ENCODE data around the gene ATL1. TPM values are rescaled to one million over a fixed set of nuclear protein-coding genes. Genes with fewer than 3 reads are reported as not detected.

The ATL1 gene
- total and polyA plus RNA-seq, 4 donors: 3.9 to 11.0 (median 8.6) TPM

- no peak overlapping the region for H3K27ac ChIP-seq (ENCODE audit: low read depth in 1 of 2, low read length in 2 of 2)
- no peaks in the 10 kb centered on the region for H3K9me3 ChIP-seq (ENCODE audit: control insufficient read depth, low read length)
- intact Hi-C loops (cut with DNase I): no loop called here
- no peak overlapping the region for H3K4me3 ChIP-seq (ENCODE audit: low read length in 2 of 2)
- DNase-seq (no peak), ATAC-seq (ENCODE audit: low FRiP score) (no peak)
- H3K36me3 ChIP-seq (ENCODE audit: control insufficient read depth in 1 of 2, insufficient read depth in 2 of 2, low read length in 1 of 2): no peaks in the 10 kb centered on the region
- WGBS, 2 donors: 86 to 90% methylated on average over 2 of the region's 2 CpGs
- peaks cover 0 to 3% of the 10 kb centered on the region in 2 donors for H3K4me1 ChIP-seq (ENCODE audit: control insufficient read depth in 1 of 2, insufficient read depth in 2 of 2, low read length in 2 of 2)
- no peaks in the 10 kb centered on the region for H3K27me3 ChIP-seq (ENCODE audit: control insufficient read depth in 1 of 2, insufficient read depth in 2 of 2, low read length in 1 of 2)
Measured at GRCh38 chr14:50675597-50675996, 115.7 kb downstream of the ATL1 start.

- H3K9me3 ChIP-seq (ENCODE audit: control insufficient read depth, low read length): no peaks in the 10 kb centered on the region
- intact Hi-C loops (cut with DNase I): no loop called here
- H3K27me3 ChIP-seq (ENCODE audit: control insufficient read depth in 1 of 2, insufficient read depth in 2 of 2, low read length in 1 of 2): no peaks in the 10 kb centered on the region
- no peak overlapping the region for H3K4me3 ChIP-seq (ENCODE audit: low read length in 2 of 2)
- ATAC-seq (ENCODE audit: low FRiP score) (no peak), DNase-seq (no peak)
- WGBS, 2 donors: 91 to 93% methylated on average over 7 of the region's 7 CpGs
- H3K36me3 ChIP-seq (ENCODE audit: control insufficient read depth in 1 of 2, insufficient read depth in 2 of 2, low read length in 1 of 2): no peaks in the 10 kb centered on the region
- peaks cover 0 to 3% of the 10 kb centered on the region in 2 donors for H3K4me1 ChIP-seq (ENCODE audit: control insufficient read depth in 1 of 2, insufficient read depth in 2 of 2, low read length in 2 of 2)
- no peak overlapping the region for H3K27ac ChIP-seq (ENCODE audit: low read depth in 1 of 2, low read length in 2 of 2)
Measured at GRCh38 chr14:50676814-50677516, 117.0 kb downstream of the ATL1 start.

- intact Hi-C loops (cut with DNase I): no loop called here
- no peaks in the 10 kb centered on the region for H3K36me3 ChIP-seq (ENCODE audit: control insufficient read depth in 1 of 2, insufficient read depth in 2 of 2, low read length in 1 of 2)
- no peak overlapping the region for H3K4me3 ChIP-seq (ENCODE audit: low read length in 2 of 2)
- 23% methylated on average over 5 of the region's 5 CpGs for WGBS, 2 donors
- H3K27me3 ChIP-seq (ENCODE audit: control insufficient read depth in 1 of 2, insufficient read depth in 2 of 2, low read length in 1 of 2): no peaks in the 10 kb centered on the region
- H3K27ac ChIP-seq (ENCODE audit: low read depth in 1 of 2, low read length in 2 of 2): peak overlapping the region; percentile 43 to 57
- H3K4me1 ChIP-seq (ENCODE audit: control insufficient read depth in 1 of 2, insufficient read depth in 2 of 2, low read length in 2 of 2): peaks cover 0 to 3% of the 10 kb centered on the region in 2 donors
- no peaks in the 10 kb centered on the region for H3K9me3 ChIP-seq (ENCODE audit: control insufficient read depth, low read length)
- DNase-seq: no peak
- no peak for ATAC-seq (ENCODE audit: low FRiP score)
Measured at GRCh38 chr14:50677527-50678063, 117.7 kb downstream of the ATL1 start.

GRCh38 chr14:50678163-50678562, 118.2 kb downstream of the ATL1 start:
- ATAC-seq (ENCODE audit: low FRiP score) (no peak), DNase-seq (no peak)
- Histone ChIP-seq H3K4me1 (ENCODE audit: control insufficient read depth in 1 of 2, insufficient read depth in 2 of 2, low read length in 2 of 2) (peaks cover 0 to 3% of the 10 kb centered on the region in 2 donors), H3K9me3 (ENCODE audit: control insufficient read depth, low read length) (no peaks in the 10 kb centered on the region), H3K4me3 (ENCODE audit: low read length in 2 of 2) (no peak overlapping the region), H3K27me3 (ENCODE audit: control insufficient read depth in 1 of 2, insufficient read depth in 2 of 2, low read length in 1 of 2) (no peaks in the 10 kb centered on the region), H3K27ac (ENCODE audit: low read depth in 1 of 2, low read length in 2 of 2) (peak overlapping the region in 1 of 2 donors; percentile 57), H3K36me3 (ENCODE audit: control insufficient read depth in 1 of 2, insufficient read depth in 2 of 2, low read length in 1 of 2) (no peaks in the 10 kb centered on the region)
- intact Hi-C loops (cut with DNase I): no loop called here
- 85 to 90% methylated on average over 5 of the region's 5 CpGs for WGBS, 2 donors

DNA sequence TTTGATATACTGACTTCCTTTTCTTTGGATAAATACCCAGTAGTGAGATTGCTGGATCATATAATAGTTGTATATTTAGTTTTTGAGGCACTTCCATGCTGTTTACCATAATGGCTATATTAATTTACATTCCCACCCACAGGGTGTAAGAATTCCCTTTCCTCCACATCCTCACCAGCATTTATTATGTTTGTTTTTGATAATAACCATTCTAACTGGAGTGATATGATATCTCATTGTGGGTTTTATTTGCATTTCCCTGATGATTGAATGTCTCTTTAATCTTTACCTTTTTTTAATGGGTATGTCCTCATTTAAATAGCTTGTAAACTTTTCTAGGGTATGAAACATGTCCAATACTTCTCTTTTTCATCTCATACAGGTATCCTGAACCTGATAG, 119.7 kb downstream of the ATL1 start:
- intact Hi-C loops (cut with DNase I): no loop called here

More for the DNA sequence above, 119.7 kb downstream of the ATL1 start:
- peaks cover 0 to 3% of the 10 kb centered on the region in 2 donors for H3K4me1 ChIP-seq (ENCODE audit: control insufficient read depth in 1 of 2, insufficient read depth in 2 of 2, low read length in 2 of 2)
- ATAC-seq (ENCODE audit: low FRiP score) (no peak), DNase-seq (no peak)
- H3K27me3 ChIP-seq (ENCODE audit: control insufficient read depth in 1 of 2, insufficient read depth in 2 of 2, low read length in 1 of 2): no peaks in the 10 kb centered on the region
- H3K9me3 ChIP-seq (ENCODE audit: control insufficient read depth, low read length): no peaks in the 10 kb centered on the region
- no peak overlapping the region for H3K27ac ChIP-seq (ENCODE audit: low read depth in 1 of 2, low read length in 2 of 2)
- H3K36me3 ChIP-seq (ENCODE audit: control insufficient read depth in 1 of 2, insufficient read depth in 2 of 2, low read length in 1 of 2): no peaks in the 10 kb centered on the region
- no peak overlapping the region for H3K4me3 ChIP-seq (ENCODE audit: low read length in 2 of 2)

Other genes starting within 250 kb of the ATL1 start
- 1 to 10 TPM; 2.1 to 2.7 TPM for gene L2HGDH, start 247.9 kb upstream of the ATL1 start, total RNA-seq
- gene L2HGDH, start 247.9 kb upstream of the ATL1 start, polyA plus RNA-seq: 1 to 10 TPM; 1.9 to 2.5 TPM
- gene DMAC2L, start 247.8 kb upstream of the ATL1 start, total RNA-seq: 10 to 100 TPM; 13.1 to 15.8 TPM
- 10 to 100 TPM in 1 of 2 donors, 1 to 10 TPM in 1; 6.8 to 11.4 TPM for gene DMAC2L, start 247.8 kb upstream of the ATL1 start, polyA plus RNA-seq
- gene CDKL1, start 163.3 kb upstream of the ATL1 start, total RNA-seq: 1 to 10 TPM; 8.8 to 9.7 TPM
- 1 to 10 TPM; 1.6 to 2.0 TPM for gene CDKL1, start 163.3 kb upstream of the ATL1 start, polyA plus RNA-seq
- 10 to 100 TPM; 53.9 to 67.0 TPM for gene MAP4K5, start 27.6 kb upstream of the ATL1 start, total RNA-seq
- 10 to 100 TPM; 16.0 to 23.0 TPM for gene MAP4K5, start 27.6 kb upstream of the ATL1 start, polyA plus RNA-seq
- gene SAV1, start 108.2 kb downstream of the ATL1 start, total RNA-seq: 10 to 100 TPM; 56.8 to 65.4 TPM
- 10 to 100 TPM; 27.4 to 27.8 TPM for gene SAV1, start 108.2 kb downstream of the ATL1 start, polyA plus RNA-seq

Measured in aorta (tissue), 5 donors.